HepG2 (cell line): ENCODE results near the gene DAZAP1. TPM values are rescaled to one million over a fixed set of nuclear protein-coding genes. Genes with fewer than 3 reads are reported as not detected.

Source experiments
- BHLHE40 ChIP-seq: IDR thresholded peaks from 2 replicates; pipeline ENCODE4 v1.6.1; 2011; ENCODE audit warnings: low read length, improper control_type of control experiment
- BORCS8-MEF2B ChIP-seq: sonication (generic); formaldehyde crosslinking; IDR thresholded peaks from 2 replicates; pipeline ENCODE4 v1.8.0; 2022; ENCODE audit warnings: mild to moderate bottlenecking, missing genetic modification reagents
- FOXA1 ChIP-seq, 2 experiments: fragments of 450-650 bp in 1 of 2; sonication (generic) in 1 of 2; formaldehyde crosslinking in 1 of 2; IDR thresholded peaks; 2 replicates each; pipeline versions ENCODE4 v1.4.0 to v1.6.1; 2016 to 2020; ENCODE audit warnings: missing genetic modification reagents in 1 of 2
- HMGA1 ChIP-seq: sonication (generic); formaldehyde crosslinking; conservative IDR thresholded peaks from 2 replicates; pipeline ENCODE4 v1.4.0; 2020; ENCODE audit warnings: missing genetic modification reagents
- HNF4A ChIP-seq: sonication (generic); formaldehyde crosslinking; IDR thresholded peaks from 2 replicates; pipeline ENCODE4 v1.4.0; 2020; ENCODE audit warnings: missing genetic modification reagents
- KDM2A ChIP-seq: sonication (generic); formaldehyde crosslinking; IDR thresholded peaks from 2 replicates; pipeline ENCODE4 v1.4.0; 2020; ENCODE audit warnings: low read depth, missing genetic modification reagents, borderline replicate concordance
- KLF15 ChIP-seq: sonication (generic); formaldehyde crosslinking; IDR thresholded peaks from 2 replicates; pipeline ENCODE4 v1.8.1; 2023; ENCODE audit warnings: borderline replicate concordance, mild to moderate bottlenecking, inconsistent platforms, missing genetic modification reagents, mixed read lengths
- KLF6 ChIP-seq: IDR thresholded peaks from 2 replicates; pipeline ENCODE4 v1.8.0; 2016; ENCODE audit warnings: missing biosample characterization, missing genetic modification reagents
- LBX2 ChIP-seq: sonication (generic); formaldehyde crosslinking; IDR thresholded peaks from 2 replicates; pipeline ENCODE4 v1.5.0; 2020; ENCODE audit warnings: missing genetic modification reagents, mild to moderate bottlenecking, borderline replicate concordance
- NONO ChIP-seq, 2 experiments: fragments of 450-650 bp in 1 of 2; sonication (generic) in 1 of 2; formaldehyde crosslinking in 1 of 2; IDR thresholded peaks in 1 of 2; conservative IDR thresholded peaks in 1 of 2; 2 replicates each; pipeline versions ENCODE4 v1.6.1 to v1.8.0; 2017 to 2022; ENCODE audit warnings: mild to moderate bottlenecking in 1 of 2, missing genetic modification reagents in 1 of 2, moderate library complexity in 1 of 2
- SNAI1 ChIP-seq: sonication (generic); formaldehyde crosslinking; IDR thresholded peaks from 2 replicates; pipeline ENCODE4 v1.5.0; 2020; ENCODE audit warnings: mild to moderate bottlenecking, missing genetic modification reagents, borderline replicate concordance
- TBL1XR1 ChIP-seq: fragments of 150-350 bp; IDR thresholded peaks from 2 replicates; pipeline ENCODE4 v1.6.1; 2014; ENCODE audit warnings: borderline replicate concordance, low read length; ENCODE audit not compliant: partially characterized antibody
- THRA ChIP-seq: sonication (generic); formaldehyde crosslinking; IDR thresholded peaks from 2 replicates; pipeline ENCODE4 v1.4.0; 2020; ENCODE audit warnings: missing genetic modification reagents, borderline replicate concordance
- TRAFD1 ChIP-seq: sonication (generic); formaldehyde crosslinking; IDR thresholded peaks from 2 replicates; pipeline ENCODE4 v1.5.1; 2020; ENCODE audit warnings: missing genetic modification reagents, mild to moderate bottlenecking, borderline replicate concordance
- ZBTB7B ChIP-seq: sonication (generic); formaldehyde crosslinking; IDR thresholded peaks from 2 replicates; pipeline ENCODE4 v1.4.0; 2020; ENCODE audit warnings: missing genetic modification reagents
- ZBTB8A ChIP-seq: sonication (generic); formaldehyde crosslinking; IDR thresholded peaks from 2 replicates; pipeline ENCODE4 v1.4.0; 2020; ENCODE audit warnings: mild to moderate bottlenecking, low read depth, missing genetic modification reagents, borderline replicate concordance
- ZNF326 ChIP-seq: sonication (generic); formaldehyde crosslinking; IDR thresholded peaks from 2 replicates; pipeline ENCODE4 v1.4.0; 2020; ENCODE audit warnings: missing genetic modification reagents, borderline replicate concordance
- ZNF331 ChIP-seq: sonication (generic); formaldehyde crosslinking; IDR thresholded peaks from 2 replicates; pipeline ENCODE4 v1.4.0; 2020; ENCODE audit warnings: missing genetic modification reagents
- ZNF441 ChIP-seq: sonication (generic); formaldehyde crosslinking; IDR thresholded peaks from 2 replicates; pipeline ENCODE4 v1.7.0; 2021; ENCODE audit warnings: missing genetic modification reagents, borderline replicate concordance
- ZNF513 ChIP-seq: sonication (generic); formaldehyde crosslinking; conservative IDR thresholded peaks from 2 replicates; pipeline ENCODE4 v1.5.0; 2020; ENCODE audit warnings: missing genetic modification reagents
- ZNF790 ChIP-seq: sonication (generic); formaldehyde crosslinking; IDR thresholded peaks from 2 replicates; pipeline ENCODE4 v1.8.0; 2022; ENCODE audit warnings: missing genetic modification reagents, mild to moderate bottlenecking, borderline replicate concordance
- ZUFSP ChIP-seq: sonication (generic); formaldehyde crosslinking; IDR thresholded peaks from 2 replicates; pipeline ENCODE4 v1.9.0; 2021; ENCODE audit warnings: missing genetic modification reagents, mild to moderate bottlenecking, borderline replicate concordance
- polyA plus RNA-seq, 8 experiments: library from polyadenylated mRNA; depleted of rRNA in 3 of 8; stranded (reverse) in 7 of 8; unstranded in 1 of 8; fragments of >200 nt; fragmentation: Illumina TruSeq in 4 of 8; extraction: Trizol in 4 of 8; gene quantifications; 2 replicates each; pipeline versions ENCODE4 v1.2.1 to v1.2.3, GENCODE V29; 2011 to 2016; ENCODE audit warnings: low read depth in 4 of 8, missing spikeins in 1 of 8, mixed read lengths in 1 of 8; ENCODE audit not compliant: insufficient read depth in 1 of 8
- total RNA-seq, 5 experiments: library from RNA; depleted of rRNA; stranded (reverse); fragments of >200 nt; fragmentation: Illumina TruSeq; extraction: Trizol; gene quantifications; 2 replicates each; pipeline ENCODE4 v1.2.3, GENCODE V29; 2016; ENCODE audit warnings: low read depth in 1 of 5

The DAZAP1 gene
- total and polyA plus RNA-seq, 2 of the 13 experiments (the other 11 are each of a cell fraction or from before 2014, with no cell fraction given), result 63.3 to 79.2 TPM

- TF ChIP-seq ZNF513 (CRISPR knock-in tag), result no peak
- no peak for TF ChIP-seq ZUFSP
- no peak for TF ChIP-seq FOXA1 (IDR thresholded peaks at IDR 0.05)
- TF ChIP-seq FOXA1 (CRISPR knock-in tag; IDR thresholded peaks at IDR 0.05), result no peak
- peak; percentile 60; the same call in 1 of the 2 replicates for TF ChIP-seq ZNF326 (CRISPR knock-in tag)
- TF ChIP-seq ZNF441 (CRISPR knock-in tag), result no peak
- no peak for TF ChIP-seq NONO (IDR thresholded peaks at IDR 0.05)
- TF ChIP-seq NONO (CRISPR knock-in tag; conservative IDR thresholded peaks at IDR 0.05), result peak; percentile 55; the same call in 1 of the 2 replicates
- no peak for TF ChIP-seq KLF15 (CRISPR knock-in tag)
- no peak for TF ChIP-seq SNAI1 (CRISPR knock-in tag)
- no peak for TF ChIP-seq TBL1XR1
- peak; percentile 72; the same call in 1 of the 2 replicates for TF ChIP-seq ZBTB7B (CRISPR knock-in tag)
- peak; percentile 53; the same call in 1 of the 2 replicates for TF ChIP-seq THRA (CRISPR knock-in tag)
- no peak for TF ChIP-seq HMGA1 (CRISPR knock-in tag)
- TF ChIP-seq ZNF331, result no peak
- TF ChIP-seq ZBTB8A, result no peak
- no peak for TF ChIP-seq KLF6 (CRISPR knock-in tag)
- no peak for TF ChIP-seq BORCS8-MEF2B (CRISPR knock-in tag)
- no peak; the same call in 1 of the 2 replicates for TF ChIP-seq KDM2A (CRISPR knock-in tag)
- no peak for TF ChIP-seq ZNF790 (CRISPR knock-in tag)
- no peak for TF ChIP-seq TRAFD1 (CRISPR knock-in tag)
- peak; percentile 84 for TF ChIP-seq HNF4A (CRISPR knock-in tag)
- peak; percentile 77; the same call in 1 of the 2 replicates for TF ChIP-seq LBX2
- peak; percentile 92 for TF ChIP-seq BHLHE40
These were observed 17.0 kb downstream of the DAZAP1 start (continued) for GRCh38 chr19:1424192-1424955.
